Prostate gland (tissue), 2 donors: ENCODE data around the gene TXNRD2. TPM values are rescaled to one million over a fixed set of nuclear protein-coding genes. Genes with fewer than 3 reads are reported as not detected.

ENCODE experiments used
- DNase-seq: peaks from one replicate; pipeline ENCODE4 v3.0.0-alpha.2; 2019; ENCODE audit warnings: low spot score
- H3K27ac ChIP-seq, 2 donors: fragments of 200-600 bp; sonication (generic); 2 replicates each; pipeline ENCODE4 v1.5.1; 2017 to 2019
- H3K27me3 ChIP-seq: fragments of 200-600 bp; sonication (generic); replicated peaks from 2 replicates; pipeline ENCODE4 v1.5.1; 2019; ENCODE audit not compliant: insufficient read depth
- H3K36me3 ChIP-seq, 2 donors: fragments of 200-600 bp; sonication (generic); 1 replicate in 1 of 2; 2 replicates in 1 of 2; pipeline versions ENCODE4 v1.5.1 to v1.8.1; 2017 to 2019
- H3K4me1 ChIP-seq: fragments of 200-600 bp; sonication (generic); replicated peaks from 2 replicates; pipeline ENCODE4 v1.5.1; 2019
- H3K4me3 ChIP-seq, 2 donors: fragments of 200-600 bp; sonication (generic); 2 replicates each; pipeline ENCODE4 v1.5.1; 2017 to 2019
- H3K9me3 ChIP-seq: fragments of 200-600 bp; sonication (generic); 2 replicates; pipeline ENCODE4 v1.5.1; 2017
- CTCF ChIP-seq, 4 experiments: fragments of 200-600 bp in 2 of 4; fragments of 450-650 bp in 2 of 4; sonication (generic) in 2 of 4; IDR thresholded peaks; 1 replicate in 3 of 4; 2 replicates in 1 of 4; pipeline ENCODE4 v1.5.1; 2016 to 2019; ENCODE audit warnings: antibody characterized with exemption in 4 of 4, mild to moderate bottlenecking in 2 of 4, moderate library complexity in 2 of 4
- POLR2A ChIP-seq: fragments of 450-650 bp; IDR thresholded peaks from one replicate; pipeline ENCODE4 v1.6.1; 2016; ENCODE audit warnings: antibody characterized with exemption, mild to moderate bottlenecking
- POLR2AphosphoS5 ChIP-seq: sonication (generic); formaldehyde crosslinking; IDR thresholded peaks from one replicate; pipeline ENCODE4 v1.6.1; 2017; ENCODE audit warnings: antibody characterized with exemption
- WGBS: methylation state at CpG from one replicate; pipeline ENCODE4 v1.1.5; 2018; 5-methylcytosine and 5-hydroxymethylcytosine counted together
- intact Hi-C: fragments of 100-400 bp; cut with DNase I; formaldehyde crosslinking; loops from one replicate; pipeline ENCODE4 v1.14.2; 2022
- total RNA-seq, 2 donors: library from RNA; depleted of rRNA; stranded (reverse); fragments of >200 nt; gene quantifications; one replicate each; pipeline ENCODE4 v1.1.0, GENCODE V29; 2016

Gene TXNRD2
- total RNA-seq, 2 donors from 2014 or later, result 62.1 to 84.5 TPM

GRCh38 chr22:19962246-19962908, 20.8 kb upstream of the TXNRD2 start:
- TF ChIP-seq POLR2AphosphoS5 (peak; percentile 25), POLR2A (peak; percentile 41), CTCF (IDR thresholded peaks at IDR 0.05) (peak in 3 of 4 experiments; percentile 60 to 76 (median 62))
- peaks cover 3 to 7% of the 10 kb centered on the region in 2 donors for H3K36me3 ChIP-seq
- no peaks in the 10 kb centered on the region for H3K9me3 ChIP-seq
- 30% methylated on average over 22 of the region's 22 CpGs for WGBS
- peak overlapping the region; percentile 80 to 86 for H3K27ac ChIP-seq
- intact Hi-C loops, result no loop called here
- peak; percentile 84 for DNase-seq
- peaks cover 16% of the 10 kb centered on the region for H3K4me1 ChIP-seq
- no peaks in the 10 kb centered on the region for H3K27me3 ChIP-seq
- peak overlapping the region; percentile 16 to 32 for H3K4me3 ChIP-seq

GRCh38 chr22:19961868-19962245, 20.2 kb upstream of the TXNRD2 start:
- H3K4me3 ChIP-seq, result no peak overlapping the region
- 80% methylated on average over 8 of the region's 8 CpGs for WGBS
- peaks cover 16% of the 10 kb centered on the region for H3K4me1 ChIP-seq
- H3K9me3 ChIP-seq, result no peaks in the 10 kb centered on the region
- DNase-seq, result no peak
- TF ChIP-seq CTCF (IDR thresholded peaks at IDR 0.05) (no peak), POLR2AphosphoS5 (no peak), POLR2A (no peak)
- intact Hi-C loops, result no loop called here
- H3K36me3 ChIP-seq, result peaks cover 0 to 2% of the 10 kb centered on the region in 2 donors
- H3K27me3 ChIP-seq, result no peaks in the 10 kb centered on the region
- peak overlapping the region; percentile 80 to 86 for H3K27ac ChIP-seq

GRCh38 chr22:19961201-19961580, 19.6 kb upstream of the TXNRD2 start:
- TF ChIP-seq POLR2A (no peak), POLR2AphosphoS5 (no peak), CTCF (IDR thresholded peaks at IDR 0.05) (no peak)
- WGBS, result 83% methylated on average over 9 of the region's 9 CpGs
- H3K4me1 ChIP-seq, result peaks cover 16% of the 10 kb centered on the region

GRCh38 chr22:19960491-19961200, 19.0 kb upstream of the TXNRD2 start:
- 86% methylated on average over 12 of the region's 12 CpGs for WGBS
- Histone ChIP-seq H3K4me1 (peaks cover 17% of the 10 kb centered on the region), H3K4me3 (no peak overlapping the region), H3K36me3 (no peaks in the 10 kb centered on the region), H3K27ac (peak overlapping the region in 1 of 2 donors; percentile 66), H3K9me3 (no peaks in the 10 kb centered on the region), H3K27me3 (no peaks in the 10 kb centered on the region)
- no peak for DNase-seq
- intact Hi-C loops, result no loop called here
- TF ChIP-seq POLR2AphosphoS5 (no peak), POLR2A (no peak), CTCF (IDR thresholded peaks at IDR 0.05) (no peak)

More at GRCh38 chr22:19961201-19961580, 19.6 kb upstream of the TXNRD2 start:
- H3K27ac ChIP-seq, result no peak overlapping the region
- DNase-seq, result no peak
- no peak overlapping the region for H3K4me3 ChIP-seq
- no peaks in the 10 kb centered on the region for H3K36me3 ChIP-seq
- intact Hi-C loops, result no loop called here
- no peaks in the 10 kb centered on the region for H3K9me3 ChIP-seq
- no peaks in the 10 kb centered on the region for H3K27me3 ChIP-seq
